Tibial nerve (tissue), 3 donors: ENCODE results near the gene RERG.

ENCODE experiments used
- CTCF ChIP-seq, 5 experiments: fragments of 200-600 bp in 3 of 5; fragments of 450-650 bp in 2 of 5; sonication (generic) in 3 of 5; IDR thresholded peaks; one replicate each; pipeline ENCODE4 v1.5.1; 2016 to 2019; ENCODE audit warnings: antibody characterized with exemption in 5 of 5, mild to moderate bottlenecking in 3 of 5, moderate library complexity in 2 of 5
- POLR2A ChIP-seq, 2 donors: fragments of 450-650 bp; IDR thresholded peaks; one replicate each; pipeline ENCODE4 v1.6.1; 2017; ENCODE audit warnings: antibody characterized with exemption in 2 of 2, mild to moderate bottlenecking in 2 of 2, moderate library complexity in 2 of 2

GRCh38 chr12:15092826-15093225 is 128.4 kb downstream of the RERG start:
- no peak for TF ChIP-seq CTCF (IDR thresholded peaks at IDR 0.05)
- no peak for TF ChIP-seq POLR2A (IDR thresholded peaks at IDR 0.05)
